GM18511 (cell line): ENCODE data around the gene FBXL2.
"Not testable (repeated sequence)": the region's sequence is repeated elsewhere in the genome, so short reads cannot be mapped to it uniquely, and the experiment has no call there.

ENCODE experiments used
- ATAC-seq: cut with Tn5 transposase; IDR thresholded peaks from one replicate; pipeline ENCODE4 v1.9.1; 2021; ENCODE audit warnings: mild to moderate bottlenecking, moderate library complexity; ENCODE audit not compliant: unreplicated experiment

FBXL2 gene

GRCh38 chr3:33426630-33427317, 149.5 kb downstream of the FBXL2 start:
- no peak for ATAC-seq

- no peak for ATAC-seq
These were observed 151.5 kb downstream of the FBXL2 start for GRCh38 chr3:33428734-33429133.

GRCh38 chr3:33429306-33429705, 152.1 kb downstream of the FBXL2 start:
- not testable (repeated sequence) for ATAC-seq

GRCh38 chr3:33430061-33430460, 152.8 kb downstream of the FBXL2 start:
- no peak for ATAC-seq

GRCh38 chr3:33430571-33430970, 153.3 kb downstream of the FBXL2 start:
- ATAC-seq: no peak

- no peak for ATAC-seq
These were observed 156.6 kb downstream of the FBXL2 start for GRCh38 chr3:33433843-33434242.
